ENCODE measurements around the gene WWOX.

Gene WWOX

DNA sequence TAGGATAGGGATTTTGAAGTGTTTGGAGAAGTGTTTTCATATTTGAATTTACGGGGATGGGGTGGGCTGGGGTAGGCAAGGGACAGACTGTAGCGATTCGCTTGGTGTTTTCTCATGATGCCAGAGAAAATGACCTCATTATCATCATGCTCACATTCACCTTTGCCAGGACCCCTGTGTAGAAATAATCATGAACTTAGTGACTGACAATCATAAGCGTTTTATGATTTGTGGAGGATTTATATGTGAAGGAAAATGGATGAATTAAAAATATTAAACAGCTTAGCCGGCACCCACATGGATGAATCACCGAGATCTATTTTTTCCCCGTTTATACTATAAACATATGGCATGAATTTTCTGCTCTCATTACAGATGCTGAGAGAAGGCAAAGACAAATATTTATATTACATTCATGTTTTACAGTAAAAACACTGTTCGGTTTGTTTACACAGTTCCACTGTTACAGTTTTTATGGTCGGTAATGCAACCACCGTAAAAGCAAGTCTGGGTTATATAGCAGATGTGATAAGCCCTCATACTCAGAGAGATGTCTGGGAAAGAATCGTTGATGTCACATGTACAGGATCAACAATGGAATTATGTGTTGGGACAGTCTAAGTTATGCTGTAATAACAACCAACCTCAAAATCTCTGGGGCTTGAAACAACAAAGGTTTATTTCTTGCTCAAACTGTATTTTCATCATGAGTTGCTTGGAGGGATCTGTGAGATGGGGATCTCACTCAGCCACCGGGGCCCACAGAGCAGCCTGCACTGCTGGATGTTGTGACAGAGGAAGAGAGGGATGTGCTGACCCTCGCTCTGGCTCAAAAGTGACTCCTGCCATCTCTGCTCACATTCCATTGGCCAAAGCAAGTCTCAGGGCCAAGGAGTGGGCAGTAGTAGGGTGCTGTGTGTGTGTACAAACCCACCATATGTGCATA lies 85.1 kb downstream of the WWOX start:
- no peaks in the 10 kb centered on the region for H3K27me3 ChIP-seq (ENCODE audit: control insufficient read depth, insufficient read depth, low read length)
- no peaks in the 10 kb centered on the region for H3K9me3 ChIP-seq (ENCODE audit: control insufficient read depth, low read length)
- no peak overlapping the region for H3K4me3 ChIP-seq (ENCODE audit: low read length)
- no peaks in the 10 kb centered on the region for H3K4me1 ChIP-seq (ENCODE audit: control insufficient read depth, insufficient read depth, low read length)
- no peak overlapping the region for H3K9ac ChIP-seq (ENCODE audit: low read length)
- no peaks in the 10 kb centered on the region for H3K36me3 ChIP-seq (ENCODE audit: control insufficient read depth, insufficient read depth, low read length)

DNA sequence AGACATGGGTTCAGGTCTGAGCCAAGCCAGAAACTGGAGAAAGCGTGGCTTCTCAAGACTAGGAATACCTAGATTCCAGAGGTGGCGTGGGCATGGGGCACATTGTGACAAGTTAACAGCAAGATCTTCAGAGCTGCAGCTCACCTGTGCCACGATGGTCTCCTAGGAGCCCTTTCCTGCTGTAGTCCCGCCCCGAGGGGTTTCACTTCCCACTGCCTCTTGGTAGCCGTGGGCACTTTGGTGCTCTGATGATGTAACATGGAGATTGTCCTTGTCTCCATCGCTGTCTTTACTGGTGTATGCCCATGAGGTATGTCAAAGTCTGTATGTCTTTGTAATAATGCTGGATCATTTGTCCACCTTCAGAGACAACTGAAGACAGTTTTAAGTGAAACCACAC lies 89.7 kb downstream of the WWOX start:
- Histone ChIP-seq H3K36me3 (ENCODE audit: control insufficient read depth, insufficient read depth, low read length) (no peaks in the 10 kb centered on the region), H3K9ac (ENCODE audit: low read length) (no peak overlapping the region), H3K9me3 (ENCODE audit: control insufficient read depth, low read length) (no peaks in the 10 kb centered on the region), H3K4me1 (ENCODE audit: control insufficient read depth, insufficient read depth, low read length) (no peaks in the 10 kb centered on the region), H3K4me3 (ENCODE audit: low read length) (no peak overlapping the region), H3K27me3 (ENCODE audit: control insufficient read depth, insufficient read depth, low read length) (no peaks in the 10 kb centered on the region)

DNA sequence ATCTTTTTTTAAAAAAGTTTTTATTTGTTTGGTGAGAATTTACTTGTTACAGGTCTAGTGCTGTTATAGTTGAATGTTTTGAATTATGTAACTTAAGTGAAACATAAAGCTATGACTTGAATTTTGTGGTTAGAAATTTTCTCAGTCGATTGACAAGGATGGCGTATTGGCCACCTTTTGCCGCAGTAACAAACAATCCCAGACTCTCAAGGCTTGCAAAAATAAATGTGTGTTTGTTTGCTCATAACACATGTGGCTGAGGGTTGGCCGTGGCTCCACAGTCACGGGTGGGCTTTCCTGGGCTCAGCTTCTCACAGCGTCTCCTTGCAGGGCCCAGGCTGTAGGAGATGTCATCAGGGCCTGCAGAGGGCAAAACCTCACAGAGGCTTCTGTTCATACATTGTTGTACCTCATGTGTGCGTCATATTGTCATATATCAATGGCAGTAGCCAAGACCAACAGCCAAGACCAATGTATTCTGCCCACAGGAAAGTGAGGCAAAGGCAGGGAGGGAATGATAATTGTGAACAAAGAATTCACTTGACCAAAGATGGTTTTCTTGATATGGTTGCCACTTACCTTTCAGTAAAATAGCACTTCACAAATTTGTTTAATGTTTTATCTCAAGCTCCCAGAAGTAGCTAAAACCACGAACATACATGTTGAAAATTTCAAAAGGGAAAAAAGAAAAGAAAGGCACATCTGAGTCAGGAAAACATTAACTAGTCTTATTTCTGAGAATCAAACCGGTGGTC lies 93.5 kb downstream of the WWOX start:
- Histone ChIP-seq H3K27me3 (ENCODE audit: control insufficient read depth, insufficient read depth, low read length) (no peaks in the 10 kb centered on the region), H3K4me3 (ENCODE audit: low read length) (no peak overlapping the region), H3K9me3 (ENCODE audit: control insufficient read depth, low read length) (no peaks in the 10 kb centered on the region), H3K9ac (ENCODE audit: low read length) (no peak overlapping the region), H3K36me3 (ENCODE audit: control insufficient read depth, insufficient read depth, low read length) (no peaks in the 10 kb centered on the region), H3K4me1 (ENCODE audit: control insufficient read depth, insufficient read depth, low read length) (no peaks in the 10 kb centered on the region)

DNA sequence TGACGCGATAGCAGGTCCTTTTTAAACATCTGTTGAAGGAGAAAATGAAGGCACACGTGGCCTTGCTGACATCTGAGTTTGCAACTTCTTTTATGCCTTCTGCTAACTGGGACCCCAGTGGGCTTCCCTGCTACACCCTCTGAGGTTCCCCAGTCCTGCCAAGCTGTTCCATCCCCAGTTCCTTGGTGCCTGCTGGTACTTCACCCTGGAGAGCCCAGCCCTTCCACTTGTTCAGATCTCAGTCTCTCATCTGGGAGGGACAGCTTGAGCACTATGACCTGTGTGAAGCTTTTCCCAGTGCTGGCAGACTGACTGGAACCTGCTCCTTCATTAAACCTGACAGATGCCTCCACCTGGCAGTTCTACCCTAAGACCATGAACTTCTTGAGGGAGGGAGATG lies 95.5 kb downstream of the WWOX start:
- Histone ChIP-seq H3K9me3 (ENCODE audit: control insufficient read depth, low read length) (no peaks in the 10 kb centered on the region), H3K27me3 (ENCODE audit: control insufficient read depth, insufficient read depth, low read length) (no peaks in the 10 kb centered on the region), H3K9ac (ENCODE audit: low read length) (no peak overlapping the region), H3K4me3 (ENCODE audit: low read length) (no peak overlapping the region), H3K4me1 (ENCODE audit: control insufficient read depth, insufficient read depth, low read length) (peaks cover 15% of the 10 kb centered on the region), H3K36me3 (ENCODE audit: control insufficient read depth, insufficient read depth, low read length) (no peaks in the 10 kb centered on the region)

DNA sequence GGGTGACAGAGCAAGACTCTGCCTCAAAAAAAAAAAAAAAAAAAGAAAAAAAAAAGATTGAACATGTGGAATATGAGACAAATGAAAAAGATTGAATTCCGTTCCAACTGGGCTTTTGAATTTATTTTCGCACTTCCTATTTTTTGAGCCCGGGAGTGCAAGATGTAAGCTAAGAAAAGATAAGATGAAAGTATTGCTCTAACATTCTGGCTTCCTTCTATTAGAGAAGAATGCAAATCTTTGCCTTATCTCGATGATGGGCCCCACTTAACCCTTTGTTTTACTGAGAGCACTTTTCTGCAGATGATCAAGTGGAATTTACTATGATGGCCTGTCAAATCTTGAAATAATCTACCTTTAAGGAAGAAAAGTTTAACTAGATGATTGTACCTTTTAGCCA lies 96.3 kb downstream of the WWOX start:
- H3K4me3 ChIP-seq (ENCODE audit: low read length), result no peak overlapping the region
- H3K9ac ChIP-seq (ENCODE audit: low read length), result no peak overlapping the region
- H3K4me1 ChIP-seq (ENCODE audit: control insufficient read depth, insufficient read depth, low read length), result peaks cover 15% of the 10 kb centered on the region
- H3K36me3 ChIP-seq (ENCODE audit: control insufficient read depth, insufficient read depth, low read length), result no peaks in the 10 kb centered on the region
- H3K27me3 ChIP-seq (ENCODE audit: control insufficient read depth, insufficient read depth, low read length), result no peaks in the 10 kb centered on the region
- H3K9me3 ChIP-seq (ENCODE audit: control insufficient read depth, low read length), result no peaks in the 10 kb centered on the region

DNA sequence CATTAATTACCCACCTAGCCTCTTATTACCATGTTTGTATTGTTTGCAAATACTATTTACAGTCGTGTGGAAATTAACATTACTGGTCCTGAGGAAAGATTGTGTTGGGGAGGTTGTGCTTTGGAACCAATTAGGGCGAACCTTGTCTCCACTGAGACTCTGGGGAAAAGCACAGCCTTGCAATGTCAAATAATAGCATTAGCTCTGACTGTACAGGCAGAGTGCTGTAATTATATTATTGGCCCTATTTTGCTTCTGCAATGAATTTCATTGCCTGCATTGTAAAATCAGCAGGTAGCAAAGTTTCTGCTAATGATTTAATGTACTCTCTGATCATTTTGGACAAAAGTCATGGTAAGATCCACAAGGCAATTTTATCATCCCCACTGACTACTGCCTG lies 97.0 kb downstream of the WWOX start:
- H3K9me3 ChIP-seq (ENCODE audit: control insufficient read depth, low read length), result no peaks in the 10 kb centered on the region
- no peaks in the 10 kb centered on the region for H3K36me3 ChIP-seq (ENCODE audit: control insufficient read depth, insufficient read depth, low read length)
- H3K4me3 ChIP-seq (ENCODE audit: low read length), result no peak overlapping the region
- peaks cover 15% of the 10 kb centered on the region for H3K4me1 ChIP-seq (ENCODE audit: control insufficient read depth, insufficient read depth, low read length)
- H3K9ac ChIP-seq (ENCODE audit: low read length), result no peak overlapping the region
- no peaks in the 10 kb centered on the region for H3K27me3 ChIP-seq (ENCODE audit: control insufficient read depth, insufficient read depth, low read length)

DNA sequence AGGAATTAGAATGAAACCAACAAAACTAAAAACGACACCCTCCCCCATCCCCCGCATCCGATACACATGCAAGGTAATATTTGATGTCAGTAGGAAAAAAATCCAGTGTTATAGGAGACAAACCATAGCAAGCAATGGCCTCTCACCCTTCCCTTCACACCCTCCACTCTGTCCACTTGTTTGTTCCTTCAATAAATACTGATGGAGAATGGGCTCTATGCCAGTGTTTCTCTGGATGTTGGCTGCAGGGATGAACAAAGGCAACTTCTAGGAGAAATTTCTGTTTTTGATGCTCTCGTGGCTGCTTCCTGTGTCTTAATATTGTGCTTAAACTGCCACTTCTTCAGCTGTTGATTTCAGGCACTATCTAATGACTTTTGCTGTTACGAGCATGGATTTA lies 98.8 kb downstream of the WWOX start:
- H3K9ac ChIP-seq (ENCODE audit: low read length), result no peak overlapping the region
- H3K4me3 ChIP-seq (ENCODE audit: low read length), result no peak overlapping the region
- H3K4me1 ChIP-seq (ENCODE audit: control insufficient read depth, insufficient read depth, low read length), result peaks cover 15% of the 10 kb centered on the region
- H3K36me3 ChIP-seq (ENCODE audit: control insufficient read depth, insufficient read depth, low read length), result no peaks in the 10 kb centered on the region
- H3K27me3 ChIP-seq (ENCODE audit: control insufficient read depth, insufficient read depth, low read length), result no peaks in the 10 kb centered on the region
- no peaks in the 10 kb centered on the region for H3K9me3 ChIP-seq (ENCODE audit: control insufficient read depth, low read length)

DNA sequence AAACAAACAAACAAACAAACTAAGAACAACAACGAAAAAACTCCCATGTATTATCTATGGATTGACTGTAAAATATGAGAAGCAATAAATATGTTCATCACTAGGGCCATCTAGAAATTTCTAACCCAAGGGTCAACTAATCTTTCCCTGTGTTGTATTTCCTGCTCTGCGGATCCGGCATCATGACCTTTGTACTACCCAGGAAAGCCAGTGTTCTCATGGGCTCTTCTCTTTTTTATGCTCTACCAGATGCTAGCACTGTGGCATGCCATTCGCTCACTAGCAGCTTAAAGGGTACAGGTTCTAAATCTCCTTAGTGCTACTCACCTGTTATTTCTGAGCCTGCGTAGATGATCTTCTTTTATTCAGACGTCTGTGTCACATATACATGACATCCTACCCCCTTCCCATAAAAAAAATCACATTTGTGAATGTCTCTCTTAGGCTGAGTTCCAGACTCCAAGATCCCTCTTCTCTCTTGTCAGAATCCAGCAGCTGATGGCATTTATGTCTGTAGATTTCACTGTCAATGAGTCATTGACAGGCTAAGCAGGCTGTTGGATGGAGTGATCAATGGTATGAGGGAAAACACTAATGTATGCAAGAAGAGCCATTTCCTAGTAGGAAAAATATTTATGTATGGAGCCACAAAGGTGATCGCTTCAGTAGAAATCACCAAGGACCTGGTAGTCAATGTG lies 100.0 kb downstream of the WWOX start:
- Histone ChIP-seq H3K4me3 (ENCODE audit: low read length) (no peak overlapping the region), H3K36me3 (ENCODE audit: control insufficient read depth, insufficient read depth, low read length) (no peaks in the 10 kb centered on the region), H3K4me1 (ENCODE audit: control insufficient read depth, insufficient read depth, low read length) (peaks cover 15% of the 10 kb centered on the region), H3K27me3 (ENCODE audit: control insufficient read depth, insufficient read depth, low read length) (no peaks in the 10 kb centered on the region), H3K9me3 (ENCODE audit: control insufficient read depth, low read length) (no peaks in the 10 kb centered on the region), H3K9ac (ENCODE audit: low read length) (no peak overlapping the region)

DNA sequence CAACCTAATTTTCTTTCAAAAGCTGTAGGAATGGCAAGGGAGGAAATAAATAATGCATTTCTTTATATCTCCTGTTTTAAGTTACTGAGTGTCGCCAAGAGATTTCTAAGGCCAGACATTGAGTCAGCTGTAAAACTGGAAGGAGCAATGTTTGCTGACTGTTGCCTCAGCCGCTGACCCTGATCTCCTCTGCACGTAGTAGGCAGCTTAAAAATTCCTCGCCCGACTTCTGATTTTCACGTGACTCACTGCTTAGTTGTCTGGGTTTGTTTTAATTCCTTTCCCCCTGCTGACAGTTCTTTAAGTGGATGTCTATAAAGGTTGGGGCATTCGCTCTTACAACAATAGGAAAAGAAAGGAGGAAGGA lies 100.6 kb downstream of the WWOX start:
- H3K4me3 ChIP-seq (ENCODE audit: low read length), result no peak overlapping the region
- H3K27me3 ChIP-seq (ENCODE audit: control insufficient read depth, insufficient read depth, low read length), result no peaks in the 10 kb centered on the region
- H3K4me1 ChIP-seq (ENCODE audit: control insufficient read depth, insufficient read depth, low read length), result peaks cover 15% of the 10 kb centered on the region
- no peaks in the 10 kb centered on the region for H3K9me3 ChIP-seq (ENCODE audit: control insufficient read depth, low read length)
- no peaks in the 10 kb centered on the region for H3K36me3 ChIP-seq (ENCODE audit: control insufficient read depth, insufficient read depth, low read length)
- H3K9ac ChIP-seq (ENCODE audit: low read length), result no peak overlapping the region

DNA sequence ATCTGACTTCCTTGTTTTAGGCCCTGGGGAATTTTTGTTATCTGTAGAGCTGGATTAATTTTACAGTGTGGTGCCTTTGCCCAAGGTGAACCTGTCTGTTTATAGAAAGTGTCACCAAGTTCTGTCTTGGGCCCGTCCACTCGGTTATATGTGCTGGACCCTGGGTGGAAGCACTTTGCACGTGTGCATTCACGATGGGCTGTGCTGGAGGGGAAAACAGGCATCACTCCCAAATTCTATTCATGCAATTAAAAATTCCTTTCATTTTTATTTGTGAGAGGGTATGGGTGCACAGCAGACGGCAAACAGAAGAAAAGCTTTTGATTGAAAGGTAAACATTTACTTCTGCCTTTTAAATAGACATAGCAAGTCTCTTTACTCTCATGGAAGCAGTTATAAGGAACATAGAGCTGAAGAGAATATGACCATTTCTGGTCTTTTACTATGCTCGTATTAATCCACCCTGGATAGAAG lies 101.2 kb downstream of the WWOX start:
- Histone ChIP-seq H3K4me1 (ENCODE audit: control insufficient read depth, insufficient read depth, low read length) (peaks cover 15% of the 10 kb centered on the region), H3K4me3 (ENCODE audit: low read length) (no peak overlapping the region), H3K9ac (ENCODE audit: low read length) (no peak overlapping the region), H3K27me3 (ENCODE audit: control insufficient read depth, insufficient read depth, low read length) (no peaks in the 10 kb centered on the region), H3K36me3 (ENCODE audit: control insufficient read depth, insufficient read depth, low read length) (no peaks in the 10 kb centered on the region), H3K9me3 (ENCODE audit: control insufficient read depth, low read length) (no peaks in the 10 kb centered on the region)

DNA sequence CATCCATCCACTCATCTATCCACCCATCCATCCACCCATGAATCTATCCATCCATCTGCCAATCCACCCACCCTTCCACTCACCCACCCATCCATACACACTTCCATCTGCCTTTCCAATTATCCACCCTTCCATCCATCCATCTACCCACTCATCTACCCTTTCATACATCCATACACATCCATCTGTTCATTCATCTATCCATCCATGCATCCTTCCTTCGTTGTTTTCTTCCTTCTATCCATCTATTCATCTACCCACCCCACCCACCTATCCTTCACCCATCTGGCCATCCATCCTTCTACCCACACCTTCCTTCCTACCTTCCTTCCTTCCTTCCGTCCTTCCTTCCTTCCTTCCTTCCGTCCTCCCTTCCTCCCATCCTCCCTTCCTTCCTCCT lies 106.1 kb downstream of the WWOX start:
- H3K4me3 ChIP-seq (ENCODE audit: low read length), result no peak overlapping the region

More for the DNA sequence above, 106.1 kb downstream of the WWOX start:
- H3K9me3 ChIP-seq (ENCODE audit: control insufficient read depth, low read length), result no peaks in the 10 kb centered on the region
- no peak overlapping the region for H3K9ac ChIP-seq (ENCODE audit: low read length)
- H3K27me3 ChIP-seq (ENCODE audit: control insufficient read depth, insufficient read depth, low read length), result no peaks in the 10 kb centered on the region
- H3K4me1 ChIP-seq (ENCODE audit: control insufficient read depth, insufficient read depth, low read length), result no peaks in the 10 kb centered on the region
- no peaks in the 10 kb centered on the region for H3K36me3 ChIP-seq (ENCODE audit: control insufficient read depth, insufficient read depth, low read length)

Measured in mucosa of stomach (tissue), 1 donor.